GM04503 (cell line): ENCODE measurements around the gene RPL28.
"Not testable (repeated sequence)": the region's sequence is repeated elsewhere in the genome, so short reads cannot be mapped to it uniquely, and the experiment has no call there.

Experiments used
- DNase-seq: peaks from one replicate; pipeline ENCODE4 v3.0.0-alpha.2; 2012; ENCODE audit warnings: low read depth

RPL28 gene

GRCh38 chr19:55426042-55426441 is 40.3 kb downstream of the RPL28 start:
- DNase-seq: no peak

GRCh38 chr19:55431183-55431582 is 45.5 kb downstream of the RPL28 start:
- no peak for DNase-seq

- DNase-seq: no peak
These were observed 46.7 kb downstream of the RPL28 start for GRCh38 chr19:55432241-55432959.

GRCh38 chr19:55433292-55433691 is 47.6 kb downstream of the RPL28 start:
- DNase-seq: no peak

GRCh38 chr19:55434356-55434919 is 48.7 kb downstream of the RPL28 start:
- DNase-seq: no peak

- no peak for DNase-seq
These were observed 49.3 kb downstream of the RPL28 start for GRCh38 chr19:55435020-55435419.

- no peak for DNase-seq
These were observed 51.1 kb downstream of the RPL28 start for GRCh38 chr19:55436847-55437246.

- no peak for DNase-seq
These were observed 51.7 kb downstream of the RPL28 start for GRCh38 chr19:55437410-55437809.

- DNase-seq: no peak
These were observed 53.3 kb downstream of the RPL28 start for GRCh38 chr19:55439052-55439451.

GRCh38 chr19:55440411-55441105 is 54.8 kb downstream of the RPL28 start:
- DNase-seq: no peak

GRCh38 chr19:55441319-55441691 is 55.6 kb downstream of the RPL28 start:
- DNase-seq: no peak

- no peak for DNase-seq
These were observed 56.1 kb downstream of the RPL28 start for GRCh38 chr19:55441692-55442321.

GRCh38 chr19:55442372-55442961 is 56.7 kb downstream of the RPL28 start:
- no peak for DNase-seq

GRCh38 chr19:55443045-55443823 is 57.5 kb downstream of the RPL28 start, which contains the start of gene SHISA7:
Gene SHISA7, minus strand, starts transcription at chr19:55443300. Its CDS starts 437 bp downstream, at chr19:55442863.
- no peak for DNase-seq

- DNase-seq: no peak
These were observed 58.2 kb downstream of the RPL28 start for GRCh38 chr19:55443824-55444480.

GRCh38 chr19:55444646-55445045 is 58.9 kb downstream of the RPL28 start:
- DNase-seq: no peak

GRCh38 chr19:55446060-55446459 is 60.3 kb downstream of the RPL28 start:
- no peak for DNase-seq

- no peak for DNase-seq
These were observed 61.9 kb downstream of the RPL28 start for GRCh38 chr19:55447421-55448174.

- not testable (repeated sequence) for DNase-seq
These were observed 62.4 kb downstream of the RPL28 start for GRCh38 chr19:55448175-55448490.

- no peak for DNase-seq
These were observed 63.7 kb downstream of the RPL28 start for GRCh38 chr19:55449469-55449868.
